HepG2 (cell line): ENCODE measurements around the gene TNFSF13. TPM values are rescaled to one million over a fixed set of nuclear protein-coding genes. Genes with fewer than 3 reads are reported as not detected.

Experiments used
- BRD4 ChIP-seq: sonication (generic); formaldehyde crosslinking; IDR thresholded peaks from 2 replicates; pipeline ENCODE4 v1.4.0; 2020; ENCODE audit warnings: missing genetic modification reagents
- FLYWCH1 ChIP-seq: sonication (generic); formaldehyde crosslinking; IDR thresholded peaks from 2 replicates; pipeline ENCODE4 v1.8.1; 2023; ENCODE audit warnings: mild to moderate bottlenecking, missing genetic modification reagents
- KLF16 ChIP-seq, 2 experiments: sonication (generic) in 1 of 2; formaldehyde crosslinking in 1 of 2; IDR thresholded peaks; 2 replicates each; pipeline versions ENCODE4 v1.6.1 to v1.8.0; 2016 to 2023; ENCODE audit warnings: missing genetic modification reagents in 2 of 2, missing compliant biosample characterization in 1 of 2
- SMAD9 ChIP-seq: sonication (generic); formaldehyde crosslinking; IDR thresholded peaks from 2 replicates; pipeline ENCODE4 v1.5.1; 2020; ENCODE audit warnings: mild to moderate bottlenecking, missing genetic modification reagents
- SOX6 ChIP-seq, 2 experiments: fragments of 450-650 bp in 1 of 2; sonication (generic) in 1 of 2; formaldehyde crosslinking in 1 of 2; IDR thresholded peaks; 2 replicates each; pipeline versions ENCODE4 v1.4.0 to v1.6.1; 2017 to 2020; ENCODE audit warnings: antibody characterized with exemption in 1 of 2, mild to moderate bottlenecking in 1 of 2, missing genetic modification reagents in 1 of 2
- SRSF9 ChIP-seq: fragments of 200-400 bp; formaldehyde crosslinking; IDR thresholded peaks from 2 replicates; pipeline ENCODE4 v1.6.1; 2018; ENCODE audit warnings: borderline replicate concordance, mild to moderate bottlenecking, low read depth, low read length; ENCODE audit not compliant: insufficient read depth, poor library complexity, severe bottlenecking
- TCF7L2 ChIP-seq: IDR thresholded peaks from 2 replicates; pipeline ENCODE4 v1.6.1; 2011; ENCODE audit warnings: mild to moderate bottlenecking, low read depth, low read length, moderate library complexity
- ZBTB42 ChIP-seq: sonication (generic); formaldehyde crosslinking; IDR thresholded peaks from 2 replicates; pipeline ENCODE4 v1.5.0; 2020; ENCODE audit warnings: mild to moderate bottlenecking, missing genetic modification reagents
- ZFP1 ChIP-seq: IDR thresholded peaks from 2 replicates; pipeline ENCODE4 v1.6.1; 2016
- ZNF205 ChIP-seq: IDR thresholded peaks from 2 replicates; pipeline ENCODE4 v1.6.1; 2018; ENCODE audit warnings: missing biosample characterization, missing genetic modification reagents
- polyA plus RNA-seq, 8 experiments: library from polyadenylated mRNA; depleted of rRNA in 3 of 8; stranded (reverse) in 7 of 8; unstranded in 1 of 8; fragments of >200 nt; fragmentation: Illumina TruSeq in 4 of 8; extraction: Trizol in 4 of 8; gene quantifications; 2 replicates each; pipeline versions ENCODE4 v1.2.1 to v1.2.3, GENCODE V29; 2011 to 2016; ENCODE audit warnings: low read depth in 4 of 8, missing spikeins in 1 of 8, mixed read lengths in 1 of 8; ENCODE audit not compliant: insufficient read depth in 1 of 8
- total RNA-seq, 5 experiments: library from RNA; depleted of rRNA; stranded (reverse); fragments of >200 nt; fragmentation: Illumina TruSeq; extraction: Trizol; gene quantifications; 2 replicates each; pipeline ENCODE4 v1.2.3, GENCODE V29; 2016; ENCODE audit warnings: low read depth in 1 of 5
- TF ChIP-seq, protein P1 (sequence below): sonication (generic); formaldehyde crosslinking; IDR thresholded peaks from 2 replicates; pipeline ENCODE4 v1.8.1; 2022; ENCODE audit warnings: low read depth, mild to moderate bottlenecking, missing genetic modification reagents
- TF ChIP-seq, protein P2 (sequence below): fragments of 450-650 bp; IDR thresholded peaks from 2 replicates; pipeline ENCODE4 v1.6.1; 2017; ENCODE audit warnings: mild to moderate bottlenecking
- TF ChIP-seq, protein P3 (sequence below): sonication (generic); formaldehyde crosslinking; IDR thresholded peaks from 2 replicates; pipeline ENCODE4 v1.5.0; 2020; ENCODE audit warnings: missing genetic modification reagents
- TF ChIP-seq, protein P4 (sequence below): sonication (generic); formaldehyde crosslinking; IDR thresholded peaks from 2 replicates; pipeline ENCODE4 v1.4.0; 2020; ENCODE audit warnings: missing genetic modification reagents
- TF ChIP-seq, protein P5 (sequence below): IDR thresholded peaks from 2 replicates; pipeline ENCODE4 v1.6.1; 2016; ENCODE audit warnings: missing compliant biosample characterization, missing genetic modification reagents, borderline replicate concordance
- TF ChIP-seq, protein P6 (sequence below): fragments of 450-650 bp; IDR thresholded peaks from 2 replicates; pipeline ENCODE4 v1.6.1; 2017

Gene TNFSF13
- total and polyA plus RNA-seq, 2 of the 13 experiments (the other 11 are each of a cell fraction or from before 2014, with no cell fraction given), result 2.5 to 3.3 TPM

DNA sequence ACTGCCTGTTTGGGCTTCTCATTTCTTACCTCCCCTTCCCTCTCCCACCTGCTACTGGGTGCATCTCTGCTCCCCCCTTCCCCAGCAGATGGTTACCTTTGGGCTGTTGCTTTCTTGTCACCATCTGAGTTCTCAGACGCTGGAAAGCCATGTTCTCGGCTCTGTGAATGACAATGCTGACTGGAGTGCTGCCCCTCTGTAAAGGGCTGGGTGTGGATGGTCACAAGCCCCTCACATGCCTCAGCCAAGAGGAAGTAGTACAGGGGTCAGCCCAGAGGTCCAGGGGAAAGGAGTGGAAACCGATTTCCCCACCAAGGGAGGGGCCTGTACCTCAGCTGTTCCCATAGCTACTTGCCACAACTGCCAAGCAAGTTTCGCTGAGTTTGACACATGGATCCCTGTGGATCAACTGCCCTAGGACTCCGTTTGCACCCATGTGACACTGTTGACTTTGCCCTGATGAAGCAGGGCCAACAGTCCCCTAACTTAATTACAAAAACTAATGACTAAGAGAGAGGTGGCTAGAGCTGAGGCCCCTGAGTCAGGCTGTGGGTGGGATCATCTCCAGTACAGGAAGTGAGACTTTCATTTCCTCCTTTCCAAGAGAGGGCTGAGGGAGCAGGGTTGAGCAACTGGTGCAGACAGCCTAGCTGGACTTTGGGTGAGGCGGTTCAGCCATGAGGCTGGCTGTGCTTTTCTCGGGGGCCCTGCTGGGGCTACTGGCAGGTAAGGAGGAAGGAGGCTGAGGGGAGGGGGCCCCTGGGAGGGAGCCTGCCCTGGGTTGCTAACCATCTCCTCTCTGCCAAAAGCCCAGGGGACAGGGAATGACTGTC is 20.7 kb downstream of the TNFSF13 start, which contains the start of gene CD68 (continued):
- TF ChIP-seq, protein P1, sequence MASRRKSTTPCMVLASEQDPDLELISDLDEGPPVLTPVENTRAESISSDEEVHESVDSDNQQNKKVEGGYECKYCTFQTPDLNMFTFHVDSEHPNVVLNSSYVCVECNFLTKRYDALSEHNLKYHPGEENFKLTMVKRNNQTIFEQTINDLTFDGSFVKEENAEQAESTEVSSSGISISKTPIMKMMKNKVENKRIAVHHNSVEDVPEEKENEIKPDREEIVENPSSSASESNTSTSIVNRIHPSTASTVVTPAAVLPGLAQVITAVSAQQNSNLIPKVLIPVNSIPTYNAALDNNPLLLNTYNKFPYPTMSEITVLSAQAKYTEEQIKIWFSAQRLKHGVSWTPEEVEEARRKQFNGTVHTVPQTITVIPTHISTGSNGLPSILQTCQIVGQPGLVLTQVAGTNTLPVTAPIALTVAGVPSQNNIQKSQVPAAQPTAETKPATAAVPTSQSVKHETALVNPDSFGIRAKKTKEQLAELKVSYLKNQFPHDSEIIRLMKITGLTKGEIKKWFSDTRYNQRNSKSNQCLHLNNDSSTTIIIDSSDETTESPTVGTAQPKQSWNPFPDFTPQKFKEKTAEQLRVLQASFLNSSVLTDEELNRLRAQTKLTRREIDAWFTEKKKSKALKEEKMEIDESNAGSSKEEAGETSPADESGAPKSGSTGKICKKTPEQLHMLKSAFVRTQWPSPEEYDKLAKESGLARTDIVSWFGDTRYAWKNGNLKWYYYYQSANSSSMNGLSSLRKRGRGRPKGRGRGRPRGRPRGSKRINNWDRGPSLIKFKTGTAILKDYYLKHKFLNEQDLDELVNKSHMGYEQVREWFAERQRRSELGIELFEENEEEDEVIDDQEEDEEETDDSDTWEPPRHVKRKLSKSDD (CRISPR knock-in tag), result 0 out of 2 replicates have a peak, but pooled peaks have one; percentile 35
- TF ChIP-seq BRD4 (no peak), TCF7L2 (no peak), KLF16 (CRISPR knock-in tag; IDR thresholded peaks at IDR 0.05) (peak in 1 of 2 experiments; percentile 28; a peak in 1 of 4 replicates), ZFP1 (peak; percentile 61; the same call in 1 of the 2 replicates), FLYWCH1 (no peak), SRSF9 (no peak), SMAD9 (CRISPR knock-in tag) (no peak), ZNF205 (CRISPR knock-in tag) (0 out of 2 replicates have a peak, but pooled peaks have one; percentile 21), SOX6 (IDR thresholded peaks at IDR 0.05) (no peak), SOX6 (CRISPR knock-in tag; IDR thresholded peaks at IDR 0.05) (peak; percentile 71), ZBTB42 (CRISPR knock-in tag) (no peak)
- TF ChIP-seq, protein P2, sequence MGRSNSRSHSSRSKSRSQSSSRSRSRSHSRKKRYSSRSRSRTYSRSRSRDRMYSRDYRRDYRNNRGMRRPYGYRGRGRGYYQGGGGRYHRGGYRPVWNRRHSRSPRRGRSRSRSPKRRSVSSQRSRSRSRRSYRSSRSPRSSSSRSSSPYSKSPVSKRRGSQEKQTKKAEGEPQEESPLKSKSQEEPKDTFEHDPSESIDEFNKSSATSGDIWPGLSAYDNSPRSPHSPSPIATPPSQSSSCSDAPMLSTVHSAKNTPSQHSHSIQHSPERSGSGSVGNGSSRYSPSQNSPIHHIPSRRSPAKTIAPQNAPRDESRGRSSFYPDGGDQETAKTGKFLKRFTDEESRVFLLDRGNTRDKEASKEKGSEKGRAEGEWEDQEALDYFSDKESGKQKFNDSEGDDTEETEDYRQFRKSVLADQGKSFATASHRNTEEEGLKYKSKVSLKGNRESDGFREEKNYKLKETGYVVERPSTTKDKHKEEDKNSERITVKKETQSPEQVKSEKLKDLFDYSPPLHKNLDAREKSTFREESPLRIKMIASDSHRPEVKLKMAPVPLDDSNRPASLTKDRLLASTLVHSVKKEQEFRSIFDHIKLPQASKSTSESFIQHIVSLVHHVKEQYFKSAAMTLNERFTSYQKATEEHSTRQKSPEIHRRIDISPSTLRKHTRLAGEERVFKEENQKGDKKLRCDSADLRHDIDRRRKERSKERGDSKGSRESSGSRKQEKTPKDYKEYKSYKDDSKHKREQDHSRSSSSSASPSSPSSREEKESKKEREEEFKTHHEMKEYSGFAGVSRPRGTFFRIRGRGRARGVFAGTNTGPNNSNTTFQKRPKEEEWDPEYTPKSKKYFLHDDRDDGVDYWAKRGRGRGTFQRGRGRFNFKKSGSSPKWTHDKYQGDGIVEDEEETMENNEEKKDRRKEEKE, result no peak
- TF ChIP-seq, protein P3, sequence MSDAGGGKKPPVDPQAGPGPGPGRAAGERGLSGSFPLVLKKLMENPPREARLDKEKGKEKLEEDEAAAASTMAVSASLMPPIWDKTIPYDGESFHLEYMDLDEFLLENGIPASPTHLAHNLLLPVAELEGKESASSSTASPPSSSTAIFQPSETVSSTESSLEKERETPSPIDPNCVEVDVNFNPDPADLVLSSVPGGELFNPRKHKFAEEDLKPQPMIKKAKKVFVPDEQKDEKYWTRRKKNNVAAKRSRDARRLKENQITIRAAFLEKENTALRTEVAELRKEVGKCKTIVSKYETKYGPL (CRISPR knock-in tag), result no peak
- TF ChIP-seq, protein P4, sequence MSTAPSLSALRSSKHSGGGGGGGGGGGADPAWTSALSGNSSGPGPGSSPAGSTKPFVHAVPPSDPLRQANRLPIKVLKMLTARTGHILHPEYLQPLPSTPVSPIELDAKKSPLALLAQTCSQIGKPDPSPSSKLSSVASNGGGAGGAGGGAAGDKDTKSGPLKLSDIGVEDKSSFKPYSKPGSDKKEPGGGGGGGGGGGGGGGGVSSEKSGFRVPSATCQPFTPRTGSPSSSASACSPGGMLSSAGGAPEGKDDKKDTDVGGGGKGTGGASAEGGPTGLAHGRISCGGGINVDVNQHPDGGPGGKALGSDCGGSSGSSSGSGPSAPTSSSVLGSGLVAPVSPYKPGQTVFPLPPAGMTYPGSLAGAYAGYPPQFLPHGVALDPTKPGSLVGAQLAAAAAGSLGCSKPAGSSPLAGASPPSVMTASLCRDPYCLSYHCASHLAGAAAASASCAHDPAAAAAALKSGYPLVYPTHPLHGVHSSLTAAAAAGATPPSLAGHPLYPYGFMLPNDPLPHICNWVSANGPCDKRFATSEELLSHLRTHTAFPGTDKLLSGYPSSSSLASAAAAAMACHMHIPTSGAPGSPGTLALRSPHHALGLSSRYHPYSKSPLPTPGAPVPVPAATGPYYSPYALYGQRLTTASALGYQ, result peak; percentile 46; the same call in 1 of the 2 replicates
- TF ChIP-seq, protein P5, sequence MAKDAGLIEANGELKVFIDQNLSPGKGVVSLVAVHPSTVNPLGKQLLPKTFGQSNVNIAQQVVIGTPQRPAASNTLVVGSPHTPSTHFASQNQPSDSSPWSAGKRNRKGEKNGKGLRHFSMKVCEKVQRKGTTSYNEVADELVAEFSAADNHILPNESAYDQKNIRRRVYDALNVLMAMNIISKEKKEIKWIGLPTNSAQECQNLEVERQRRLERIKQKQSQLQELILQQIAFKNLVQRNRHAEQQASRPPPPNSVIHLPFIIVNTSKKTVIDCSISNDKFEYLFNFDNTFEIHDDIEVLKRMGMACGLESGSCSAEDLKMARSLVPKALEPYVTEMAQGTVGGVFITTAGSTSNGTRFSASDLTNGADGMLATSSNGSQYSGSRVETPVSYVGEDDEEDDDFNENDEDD, result 0 out of 2 replicates have a peak, but pooled peaks have one; percentile 33
- TF ChIP-seq, protein P6, sequence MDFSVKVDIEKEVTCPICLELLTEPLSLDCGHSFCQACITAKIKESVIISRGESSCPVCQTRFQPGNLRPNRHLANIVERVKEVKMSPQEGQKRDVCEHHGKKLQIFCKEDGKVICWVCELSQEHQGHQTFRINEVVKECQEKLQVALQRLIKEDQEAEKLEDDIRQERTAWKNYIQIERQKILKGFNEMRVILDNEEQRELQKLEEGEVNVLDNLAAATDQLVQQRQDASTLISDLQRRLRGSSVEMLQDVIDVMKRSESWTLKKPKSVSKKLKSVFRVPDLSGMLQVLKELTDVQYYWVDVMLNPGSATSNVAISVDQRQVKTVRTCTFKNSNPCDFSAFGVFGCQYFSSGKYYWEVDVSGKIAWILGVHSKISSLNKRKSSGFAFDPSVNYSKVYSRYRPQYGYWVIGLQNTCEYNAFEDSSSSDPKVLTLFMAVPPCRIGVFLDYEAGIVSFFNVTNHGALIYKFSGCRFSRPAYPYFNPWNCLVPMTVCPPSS, result no peak
